GM19452 (cell line): ENCODE data around the gene NPTXR.

Experiments
- ATAC-seq: cut with Tn5 transposase; IDR thresholded peaks from one replicate; pipeline ENCODE4 v1.9.1; 2021; ENCODE audit not compliant: unreplicated experiment

The NPTXR gene

DNA sequence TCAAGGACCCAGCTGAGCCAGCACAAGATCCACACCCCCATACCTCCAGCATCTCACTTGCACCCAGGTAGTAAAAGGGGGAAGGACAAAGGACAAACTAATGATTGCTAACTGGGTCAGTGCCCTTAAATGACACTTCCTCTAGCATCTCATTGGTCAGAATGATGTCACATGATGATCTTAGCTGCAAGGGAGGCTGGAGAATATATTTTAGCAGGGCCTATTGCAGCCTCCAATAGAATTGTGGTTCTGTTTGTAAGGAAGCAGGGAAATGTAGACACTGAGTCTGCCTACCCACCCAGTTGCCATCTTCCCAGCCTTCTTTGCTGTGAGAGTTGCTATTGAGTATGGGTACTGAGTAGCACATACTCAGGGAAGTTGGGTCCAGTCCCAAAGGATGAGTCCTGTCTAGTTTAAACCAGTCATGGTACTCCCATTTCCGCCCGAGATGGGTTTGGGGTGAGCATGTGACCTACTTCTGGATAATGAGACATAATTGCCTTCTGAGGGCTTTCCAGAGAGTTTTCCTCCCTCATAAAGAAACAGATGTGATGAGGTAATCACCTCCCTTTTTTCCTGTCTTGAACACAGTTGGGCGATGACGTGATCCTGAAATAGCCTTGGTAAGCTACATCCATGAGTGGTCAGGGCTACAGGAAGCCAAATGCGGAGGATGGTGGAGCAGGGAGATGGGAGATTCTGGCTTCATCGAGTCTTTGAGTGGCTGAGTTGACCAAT, 44.4 kb downstream of the NPTXR start:
- no peak for ATAC-seq

DNA sequence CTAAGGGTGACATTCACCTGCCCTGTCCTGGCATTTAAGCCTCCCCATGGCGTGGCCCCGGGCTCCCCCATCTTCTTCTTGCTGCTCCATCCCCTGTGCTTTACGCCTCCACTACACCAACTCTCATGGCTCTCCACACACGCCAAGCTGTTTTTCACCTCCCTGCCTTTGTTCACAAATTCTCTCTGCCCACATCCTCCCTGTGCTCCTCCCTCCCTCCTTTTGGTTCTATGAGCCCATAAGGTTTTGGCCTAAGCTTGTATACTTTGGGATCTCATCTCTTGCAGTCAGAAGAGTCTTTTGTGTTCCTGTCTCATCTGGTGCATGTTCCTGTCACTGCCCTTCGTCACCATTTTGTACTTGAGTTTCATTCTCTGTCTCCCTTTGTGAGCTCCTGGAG, 45.3 kb downstream of the NPTXR start:
- no peak for ATAC-seq

DNA sequence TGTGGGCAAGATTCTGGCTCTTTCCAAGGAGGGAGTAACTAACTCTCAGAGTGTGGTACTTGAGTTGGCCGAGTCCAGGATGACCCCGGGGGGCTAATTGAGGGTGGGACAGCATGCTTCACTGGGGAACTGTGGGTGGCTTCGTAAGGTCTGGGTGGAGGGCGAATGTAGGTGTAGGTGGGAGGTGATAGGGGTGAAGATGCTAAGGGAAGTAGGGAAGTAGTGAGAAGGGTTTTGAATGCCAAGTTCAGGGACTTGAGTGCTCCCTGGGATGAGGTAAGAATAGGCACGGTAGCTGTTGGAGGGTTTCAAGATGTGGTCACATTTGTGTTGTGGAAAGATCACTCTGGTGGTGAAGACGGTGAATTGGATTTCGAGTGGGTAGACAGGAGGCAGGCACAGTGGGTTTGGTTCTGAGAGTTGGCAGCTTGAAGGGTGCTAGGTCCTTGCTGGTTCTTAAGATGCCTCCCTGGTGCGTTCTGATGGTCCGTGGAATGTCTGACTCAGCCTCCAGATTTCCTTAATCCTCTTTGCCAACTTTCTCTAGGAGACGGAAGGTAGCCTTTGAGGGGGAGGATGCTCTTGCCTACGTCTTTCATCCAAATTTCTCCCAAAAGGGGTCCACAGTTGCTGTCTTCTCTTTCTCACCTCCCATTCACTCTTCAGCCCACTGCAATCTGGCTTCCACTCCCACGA, 47.4 kb downstream of the NPTXR start:
- no peak for ATAC-seq

DNA sequence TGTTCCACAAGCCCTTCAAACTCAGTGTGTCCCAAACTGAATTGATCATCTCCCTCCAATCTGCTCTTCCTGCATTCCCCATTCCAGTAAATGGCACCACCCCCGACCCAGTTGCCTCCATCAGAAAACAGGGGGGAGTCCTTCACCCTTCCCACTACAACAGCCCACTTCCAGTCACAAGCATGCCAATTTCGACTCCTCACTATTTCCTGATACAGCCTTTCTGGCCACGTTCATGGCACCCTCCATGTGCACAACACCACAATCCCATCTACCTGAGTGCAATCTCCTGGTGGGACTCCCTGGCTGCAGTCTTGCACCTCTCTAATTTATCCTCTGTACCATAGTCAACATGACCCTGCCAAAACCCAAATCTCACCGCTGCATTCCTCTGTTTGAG, 48.3 kb downstream of the NPTXR start:
- no peak for ATAC-seq

DNA sequence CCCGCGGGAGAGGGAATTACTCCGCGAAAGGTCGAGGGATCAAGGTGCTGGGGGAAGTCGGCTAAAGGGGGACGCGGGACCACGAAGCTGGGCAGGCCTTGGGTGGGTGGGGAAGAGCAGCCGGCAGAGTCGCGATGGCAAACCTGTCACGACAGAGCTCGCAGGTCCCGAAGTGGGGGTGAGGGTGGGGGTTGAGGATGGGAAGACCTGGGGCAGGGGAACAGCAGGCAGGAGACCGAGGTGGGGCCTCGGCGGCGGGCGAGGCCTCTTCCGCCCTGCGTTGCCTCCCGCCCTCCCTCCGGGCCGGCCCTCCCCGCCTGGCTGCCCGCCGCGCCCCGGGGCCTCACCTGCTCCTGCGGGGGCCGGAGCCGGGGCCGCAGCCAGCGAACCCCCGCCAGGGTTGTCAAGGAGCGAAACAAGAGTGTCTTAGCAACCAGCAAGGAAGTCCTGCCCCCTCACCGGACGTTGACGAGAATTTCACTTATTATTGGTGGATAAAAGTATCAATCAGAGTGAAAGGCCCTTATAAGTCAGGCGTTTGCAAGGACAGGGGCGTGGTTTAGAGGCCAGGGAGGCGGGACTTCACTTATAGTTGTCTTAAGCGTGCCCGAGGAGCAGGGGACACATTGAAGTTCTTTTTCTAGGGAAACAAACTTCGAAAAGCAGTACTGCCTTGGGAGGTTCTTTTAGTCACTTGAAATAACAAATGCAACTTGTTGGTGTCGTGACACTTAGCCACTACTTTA, 49.9 kb downstream of the NPTXR start, which contains the start of gene DNAL4:
Gene DNAL4 (minus strand): TSS at position 423 of the 746 bp plus-strand sequence. CDS start 11,412 bp downstream, outside the sequence.
- ATAC-seq = peak; percentile 98

- ATAC-seq = no peak
These were observed 50.5 kb downstream of the NPTXR start for GRCh38 chr22:38793317-38793716.

GRCh38 chr22:38792833-38793232, 51.0 kb downstream of the NPTXR start:
- no peak for ATAC-seq

DNA sequence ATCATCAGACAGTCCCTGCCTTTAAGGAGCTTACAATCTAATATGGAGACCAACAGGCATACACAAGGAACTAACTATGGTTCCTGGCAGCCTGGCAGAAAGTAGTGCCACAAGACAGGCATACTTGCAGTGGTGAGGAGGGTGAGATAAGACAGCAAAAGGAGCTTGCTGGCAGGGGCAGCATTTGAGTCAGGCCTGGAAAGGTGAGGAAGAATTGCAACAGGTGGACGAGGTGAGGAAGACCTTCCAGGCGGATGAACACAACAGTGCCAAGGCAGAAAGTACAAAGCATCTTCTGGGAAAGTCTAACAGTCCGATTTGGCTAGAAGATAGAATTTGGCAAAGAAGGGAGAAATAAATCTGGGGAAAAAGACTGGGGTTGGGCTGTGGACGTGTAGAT, 54.2 kb downstream of the NPTXR start:
- no peak for ATAC-seq

DNA sequence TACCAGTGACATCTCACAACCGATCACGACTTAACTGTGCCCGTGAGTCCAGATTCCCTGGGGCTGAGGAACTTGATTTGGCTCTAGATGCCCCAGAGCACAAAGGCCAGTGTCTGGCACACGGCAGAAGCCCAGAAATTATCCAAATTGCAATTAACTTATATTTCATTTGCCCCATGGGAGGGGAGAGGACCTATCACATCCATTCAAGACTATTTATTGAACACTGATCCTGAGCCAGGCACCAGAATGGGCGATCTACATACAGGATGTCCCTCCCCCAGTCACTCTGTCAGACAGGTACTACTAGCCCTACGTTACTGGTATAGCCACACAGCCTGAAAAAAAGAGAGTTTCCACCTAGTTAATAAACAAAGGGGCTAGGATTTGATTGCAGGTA, 55.0 kb downstream of the NPTXR start:
- no peak for ATAC-seq

DNA sequence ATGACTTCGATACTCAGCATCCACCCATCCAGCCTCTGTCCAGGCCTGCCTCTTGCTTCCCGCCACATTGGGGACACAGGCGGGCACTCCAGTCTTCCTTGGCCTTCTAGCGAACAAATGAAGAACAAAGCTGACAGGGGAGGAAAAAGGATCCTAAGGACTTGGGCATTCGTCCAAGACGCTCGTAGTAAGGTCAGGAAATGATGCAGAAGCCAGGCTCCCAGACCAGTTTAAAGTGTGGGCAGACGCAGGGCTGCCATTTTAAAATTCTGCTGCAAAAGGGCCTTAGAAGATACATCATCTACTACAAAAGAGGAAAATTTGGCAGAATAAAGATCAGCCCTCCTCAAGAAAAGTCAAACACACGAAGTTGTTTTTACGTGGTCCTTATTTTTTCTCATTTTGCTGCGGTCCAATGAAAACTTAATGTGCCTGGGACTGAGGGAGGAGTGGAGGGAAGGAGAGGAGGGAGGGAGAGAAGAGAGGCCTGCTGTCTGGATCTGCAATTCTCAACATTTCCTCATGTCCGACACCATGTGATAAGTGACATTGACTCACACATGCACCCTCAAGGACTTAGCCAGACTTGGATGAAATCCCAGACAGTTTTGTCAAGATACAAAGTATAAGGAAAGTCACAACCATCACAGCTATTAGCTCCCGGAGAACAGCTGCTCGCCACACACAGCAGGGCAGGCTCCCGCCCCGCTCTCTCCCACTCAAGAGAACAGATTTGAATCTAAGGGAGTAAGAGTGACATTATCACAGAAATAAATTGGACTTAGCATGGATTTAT, 55.6 kb downstream of the NPTXR start:
- ATAC-seq = no peak

DNA sequence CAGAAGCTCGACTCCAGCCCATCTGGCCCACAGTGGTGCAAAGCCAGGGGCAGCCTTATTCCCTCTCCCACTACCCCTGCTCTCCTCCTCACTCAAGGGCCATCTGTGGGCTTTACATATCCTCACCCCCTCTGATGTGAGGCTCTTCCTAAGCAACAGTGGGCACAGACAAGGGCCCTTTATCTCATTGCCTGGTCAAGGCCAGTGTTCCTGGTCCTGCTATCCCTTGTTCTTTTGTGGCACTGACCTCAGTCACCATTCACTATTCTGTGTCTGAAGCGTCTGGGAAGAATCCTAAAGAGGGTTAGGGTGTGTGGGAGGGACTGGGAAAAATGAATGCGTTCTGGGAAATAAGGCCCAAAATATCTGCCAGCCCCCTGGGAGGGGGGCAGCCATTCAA, 57.2 kb downstream of the NPTXR start:
- ATAC-seq = no peak

DNA sequence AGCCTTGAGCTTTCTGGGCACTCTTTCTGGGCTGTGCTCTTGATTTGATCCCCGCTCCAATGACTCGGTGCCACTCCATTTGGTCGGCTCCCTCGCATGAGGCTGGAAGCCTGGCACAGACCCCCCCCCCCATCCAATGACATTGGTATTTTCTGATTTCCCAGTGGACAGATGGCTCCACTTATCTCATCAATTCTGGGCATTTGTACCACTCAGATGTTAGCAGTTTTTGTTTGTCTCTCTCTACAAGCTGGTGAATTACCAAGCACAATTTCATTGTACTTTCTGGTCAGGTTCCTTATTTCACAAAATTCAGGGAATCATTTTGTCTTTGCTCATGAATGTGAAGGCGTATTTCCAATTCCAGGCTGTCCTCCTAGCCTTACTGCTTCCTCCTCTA, 59.0 kb downstream of the NPTXR start:
- ATAC-seq = no peak

DNA sequence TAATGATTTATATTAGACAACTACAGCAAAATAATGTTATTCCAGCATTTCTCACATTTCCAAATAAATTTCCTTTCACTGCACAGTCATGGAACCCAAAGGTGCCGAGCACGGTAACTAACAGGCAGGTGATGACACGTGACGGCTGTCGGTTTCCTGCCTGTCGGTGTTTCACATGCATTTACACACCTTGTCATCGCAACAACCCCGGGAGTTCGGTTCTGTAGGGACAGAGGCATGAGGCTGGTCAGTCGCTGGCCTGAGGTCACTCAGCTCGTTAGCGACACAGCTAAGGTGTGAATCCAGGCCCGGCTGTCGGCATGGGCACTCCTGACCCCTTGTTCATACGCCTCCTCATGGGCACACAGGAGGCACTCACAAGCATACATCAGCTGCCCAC, 59.8 kb downstream of the NPTXR start:
- ATAC-seq = no peak

GRCh38 chr22:38783095-38783615, 60.7 kb downstream of the NPTXR start:
- ATAC-seq = no peak

GRCh38 chr22:38782402-38783094, 61.3 kb downstream of the NPTXR start:
- ATAC-seq = no peak

DNA sequence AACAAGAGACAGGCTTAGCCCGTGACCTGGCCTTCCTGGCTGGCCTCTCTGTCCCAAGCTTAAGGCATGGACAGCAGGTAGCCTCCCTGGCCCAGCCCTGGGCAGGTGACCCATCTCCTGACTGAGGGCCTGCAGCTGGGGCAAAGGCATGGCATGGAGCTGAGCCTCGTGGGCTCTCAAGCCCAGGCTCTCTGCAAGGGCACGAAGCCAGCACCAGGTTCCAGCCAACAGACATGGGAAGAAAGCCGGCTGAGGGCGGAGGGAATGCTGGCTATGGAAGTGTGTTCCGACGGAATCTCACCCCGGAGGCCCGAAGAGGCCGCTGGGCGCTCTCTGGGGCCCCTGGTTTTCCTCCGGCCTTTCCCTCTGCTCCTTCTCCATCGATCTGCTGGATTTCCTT, 62.8 kb downstream of the NPTXR start:
- no peak for ATAC-seq

GRCh38 chr22:38777087-38777671, 66.6 kb downstream of the NPTXR start:
- ATAC-seq = no peak

- no peak for ATAC-seq
These were observed 67.7 kb downstream of the NPTXR start for GRCh38 chr22:38776086-38776485.

DNA sequence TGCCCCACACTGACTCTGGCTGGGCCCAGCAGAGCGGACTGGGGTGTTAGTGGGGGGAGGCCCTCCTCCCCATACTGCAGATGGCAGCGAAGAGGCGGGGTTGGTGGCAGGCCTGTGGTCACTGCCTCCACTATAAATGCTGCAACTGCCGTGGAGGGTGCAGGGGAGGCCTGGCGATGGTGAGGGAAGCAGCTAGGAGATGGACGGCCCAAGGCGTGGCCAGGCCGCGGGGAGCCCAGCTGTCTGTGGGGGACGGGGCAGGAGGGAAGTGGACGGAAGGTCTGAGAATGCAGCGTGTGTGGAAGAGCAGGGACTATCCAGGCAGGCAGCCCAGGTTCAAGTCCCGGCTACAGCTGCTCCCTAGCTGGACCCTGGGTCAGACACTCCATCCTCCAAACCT, 68.2 kb downstream of the NPTXR start:
- ATAC-seq = no peak
